Activated naive CD8-positive, alpha-beta T cell treated with anti-CD3 and anti-CD28 coated beads, Interleukin-2, amount 10 ng/mL, durations not matched to agents 7 days and 5 days (primary cell): ENCODE data around the gene ADSS1. TPM values are rescaled to one million over a fixed set of nuclear protein-coding genes. Genes with fewer than 3 reads are reported as not detected.

Experiments used
- ATAC-seq: fragments of 150-1000 bp; cut with Tn5 transposase; one replicate; pipeline ENCODE4 v1.10.0; 2021; ENCODE audit warnings: low read depth, moderate library complexity
- POLR2A ChIA-PET: fragments of 350-600 bp; sonication (Branson Sonifier 250); formaldehyde crosslinking; loops from one replicate; lab custom pipeline; 2021; ENCODE audit warnings: antibody characterized with exemption; lab: Charles Lee
- DNase-seq: peaks from one replicate; pipeline ENCODE4 v3.0.0; 2021
- H3K27ac Mint-ChIP-seq: one replicate; pipeline ENCODE4 v1.8.0; 2022; ENCODE audit warnings: mild to moderate bottlenecking, mixed read lengths
- H3K27me3 Mint-ChIP-seq: one replicate; pipeline ENCODE4 v1.8.0; 2022; ENCODE audit warnings: mild to moderate bottlenecking, moderate library complexity, mixed read lengths
- H3K36me3 Mint-ChIP-seq: one replicate; pipeline ENCODE4 v1.8.0; 2021; ENCODE audit warnings: mild to moderate bottlenecking, mixed read lengths
- H3K4me1 Mint-ChIP-seq: one replicate; pipeline ENCODE4 v1.8.0; 2021; ENCODE audit warnings: mixed read lengths
- H3K4me3 Mint-ChIP-seq: one replicate; pipeline ENCODE4 v1.8.0; 2022; ENCODE audit warnings: mild to moderate bottlenecking, moderate library complexity, mixed read lengths
- H3K9me3 Mint-ChIP-seq: one replicate; pipeline ENCODE4 v1.8.0; 2021; ENCODE audit warnings: mixed read lengths
- total RNA-seq, 2 experiments: library from RNA; stranded (reverse); gene quantifications; one replicate each; pipeline ENCODE4 v1.2.3, GENCODE V29; 2021

ADSS1 gene
- total RNA-seq, 2 experiments from 2014 or later = 2.4 to 2.8 TPM

- POLR2A ChIA-PET = interaction anchor here (0.6 to 1.4 kb wide), 2 partner anchors 11 to 641 kb away, joined by 3 read pairs; no protein-coding TSS in a partner anchor
- Mint-ChIP-seq H3K4me1 (peaks cover 17% of the 10 kb centered on the region), H3K36me3 (no peaks in the 10 kb centered on the region), H3K27me3 (no peaks in the 10 kb centered on the region), H3K4me3 (no peak overlapping the region), H3K27ac (no peak overlapping the region), H3K9me3 (no peaks in the 10 kb centered on the region)
- ATAC-seq (no peak), DNase-seq (no peak)
Measured at GRCh38 chr14:104697892-104698583, 26.0 kb upstream of the ADSS1 start.

GRCh38 chr14:104698688-104699425, 25.2 kb upstream of the ADSS1 start:
- POLR2A ChIA-PET = interaction anchor here (1.4 kb wide), 1 partner anchor 12 kb away, joined by 3 read pairs; no protein-coding TSS in a partner anchor
- Mint-ChIP-seq H3K36me3 (peaks cover under 1% of the 10 kb centered on the region), H3K9me3 (no peaks in the 10 kb centered on the region), H3K4me3 (no peak overlapping the region), H3K27me3 (no peaks in the 10 kb centered on the region), H3K4me1 (peaks cover 17% of the 10 kb centered on the region), H3K27ac (no peak overlapping the region)
- ATAC-seq (no peak), DNase-seq (no peak)

- DNase-seq (no peak), ATAC-seq (no peak)
- Mint-ChIP-seq H3K36me3 (peaks cover 3% of the 10 kb centered on the region), H3K4me3 (no peak overlapping the region), H3K4me1 (peaks cover 13% of the 10 kb centered on the region), H3K9me3 (no peaks in the 10 kb centered on the region), H3K27ac (no peak overlapping the region), H3K27me3 (no peaks in the 10 kb centered on the region)
- POLR2A ChIA-PET = no interaction called here
Measured at GRCh38 chr14:104699426-104699748, 24.6 kb upstream of the ADSS1 start.

- no peak overlapping the region for H3K4me3 Mint-ChIP-seq
- H3K4me1 Mint-ChIP-seq = peaks cover 8% of the 10 kb centered on the region
- POLR2A ChIA-PET = interaction anchor here (0.6 kb wide), 1 partner anchor 10 kb away, joined by 3 read pairs; no protein-coding TSS in a partner anchor
- no peaks in the 10 kb centered on the region for H3K9me3 Mint-ChIP-seq
- H3K27ac Mint-ChIP-seq = no peak overlapping the region
- ATAC-seq = no peak
- no peak for DNase-seq
- peaks cover 3% of the 10 kb centered on the region for H3K36me3 Mint-ChIP-seq
- no peaks in the 10 kb centered on the region for H3K27me3 Mint-ChIP-seq
Measured at GRCh38 chr14:104700225-104700651, 23.8 kb upstream of the ADSS1 start.

GRCh38 chr14:104700747-104701217, 23.2 kb upstream of the ADSS1 start:
- peaks cover 3% of the 10 kb centered on the region for H3K4me1 Mint-ChIP-seq
- no peak overlapping the region for H3K4me3 Mint-ChIP-seq
- H3K36me3 Mint-ChIP-seq = peaks cover 3% of the 10 kb centered on the region
- no peaks in the 10 kb centered on the region for H3K27me3 Mint-ChIP-seq
- ATAC-seq (no peak), DNase-seq (no peak)
- H3K9me3 Mint-ChIP-seq = no peaks in the 10 kb centered on the region
- no peak overlapping the region for H3K27ac Mint-ChIP-seq
- POLR2A ChIA-PET = no interaction called here

GRCh38 chr14:104701383-104702076, 22.5 kb upstream of the ADSS1 start:
- DNase-seq (no peak), ATAC-seq (no peak)
- H3K36me3 Mint-ChIP-seq = peaks cover 3% of the 10 kb centered on the region
- H3K4me3 Mint-ChIP-seq = no peak overlapping the region
- H3K9me3 Mint-ChIP-seq = no peaks in the 10 kb centered on the region
- no peak overlapping the region for H3K27ac Mint-ChIP-seq
- no peaks in the 10 kb centered on the region for H3K4me1 Mint-ChIP-seq
- no peaks in the 10 kb centered on the region for H3K27me3 Mint-ChIP-seq
- POLR2A ChIA-PET = no interaction called here

- Mint-ChIP-seq H3K4me3 (no peak overlapping the region), H3K9me3 (no peaks in the 10 kb centered on the region), H3K27me3 (no peaks in the 10 kb centered on the region), H3K27ac (no peak overlapping the region), H3K36me3 (peaks cover 3% of the 10 kb centered on the region), H3K4me1 (no peaks in the 10 kb centered on the region)
- ATAC-seq (no peak), DNase-seq (no peak)
- POLR2A ChIA-PET = no interaction called here
Measured at GRCh38 chr14:104702106-104702505, 21.9 kb upstream of the ADSS1 start.

GRCh38 chr14:104702673-104703072, 21.4 kb upstream of the ADSS1 start:
- peaks cover 3% of the 10 kb centered on the region for H3K36me3 Mint-ChIP-seq
- POLR2A ChIA-PET = interaction anchor here (0.8 kb wide), 1 partner anchor 12 kb away, joined by 3 read pairs; no protein-coding TSS in a partner anchor
- no peaks in the 10 kb centered on the region for H3K9me3 Mint-ChIP-seq
- ATAC-seq (no peak), DNase-seq (no peak)
- H3K4me3 Mint-ChIP-seq = no peak overlapping the region
- H3K4me1 Mint-ChIP-seq = no peaks in the 10 kb centered on the region
- no peak overlapping the region for H3K27ac Mint-ChIP-seq
- H3K27me3 Mint-ChIP-seq = no peaks in the 10 kb centered on the region

- H3K27ac Mint-ChIP-seq = no peak overlapping the region
- H3K36me3 Mint-ChIP-seq = peaks cover 3% of the 10 kb centered on the region
- H3K27me3 Mint-ChIP-seq = no peaks in the 10 kb centered on the region
- H3K4me3 Mint-ChIP-seq = no peak overlapping the region
- no peaks in the 10 kb centered on the region for H3K4me1 Mint-ChIP-seq
- no peaks in the 10 kb centered on the region for H3K9me3 Mint-ChIP-seq
- ATAC-seq (no peak), DNase-seq (no peak)
- POLR2A ChIA-PET = interaction anchor here (0.8 kb wide), 1 partner anchor 13 kb away, joined by 3 read pairs; no protein-coding TSS in a partner anchor
Measured at GRCh38 chr14:104703269-104703668, 20.8 kb upstream of the ADSS1 start.

- Mint-ChIP-seq H3K36me3 (peaks cover 5% of the 10 kb centered on the region), H3K4me1 (peaks cover 1% of the 10 kb centered on the region), H3K4me3 (no peak overlapping the region), H3K27me3 (no peaks in the 10 kb centered on the region), H3K9me3 (no peaks in the 10 kb centered on the region), H3K27ac (no peak overlapping the region)
- DNase-seq = no peak
- no peak for ATAC-seq
- POLR2A ChIA-PET = interaction anchor here (0.6 to 2.3 kb wide), 3 partner anchors 10 to 1140 kb away, joined by 4 to 8 read pairs (median 6); no protein-coding TSS in a partner anchor
Measured at GRCh38 chr14:104704252-104704651, 19.8 kb upstream of the ADSS1 start.

- Mint-ChIP-seq H3K27ac (no peak overlapping the region), H3K9me3 (no peaks in the 10 kb centered on the region), H3K36me3 (peaks cover 7% of the 10 kb centered on the region), H3K27me3 (no peaks in the 10 kb centered on the region), H3K4me1 (peaks cover 1% of the 10 kb centered on the region), H3K4me3 (no peak overlapping the region)
- POLR2A ChIA-PET = interaction anchor here (1.4 to 2.3 kb wide), 2 partner anchors 11 to 40 kb away, joined by 4 to 6 read pairs; no protein-coding TSS in a partner anchor
- no peak for DNase-seq
- no peak for ATAC-seq
Measured at GRCh38 chr14:104705340-104706047, 18.5 kb upstream of the ADSS1 start.

GRCh38 chr14:104706733-104707607, 17.1 kb upstream of the ADSS1 start:
- H3K9me3 Mint-ChIP-seq = no peaks in the 10 kb centered on the region
- H3K36me3 Mint-ChIP-seq = peaks cover 7% of the 10 kb centered on the region
- peaks cover 1% of the 10 kb centered on the region for H3K4me1 Mint-ChIP-seq
- POLR2A ChIA-PET = no interaction called here
- DNase-seq (no peak), ATAC-seq (no peak)
- no peak overlapping the region for H3K4me3 Mint-ChIP-seq
- no peak overlapping the region for H3K27ac Mint-ChIP-seq
- no peaks in the 10 kb centered on the region for H3K27me3 Mint-ChIP-seq
